Thoracic aorta (tissue), 2 donors: ENCODE measurements around the gene SLC22A23. TPM values are rescaled to one million over a fixed set of nuclear protein-coding genes. Genes with fewer than 3 reads are reported as not detected.

Experiments used
- ATAC-seq: fragments of 150-250 bp; one replicate; pipeline ENCODE4 v1.8.0; 2017; ENCODE audit warnings: low read depth; ENCODE audit not compliant: insufficient number of reproducible peaks, low FRiP score
- DNase-seq: peaks from one replicate; pipeline ENCODE4 v3.0.0-alpha.2; 2020; ENCODE audit warnings: low spot score
- H3K27ac ChIP-seq, 2 donors: fragments of 200-600 bp; sonication (generic); 1 replicate in 1 of 2; 2 replicates in 1 of 2; pipeline ENCODE4 v1.5.1; 2016; ENCODE audit warnings: mild to moderate bottlenecking in 2 of 2, moderate library complexity in 2 of 2
- H3K27me3 ChIP-seq: fragments of 200-600 bp; sonication (generic); replicated peaks from 2 replicates; pipeline ENCODE4 v1.6.0; 2016; ENCODE audit warnings: mild to moderate bottlenecking; ENCODE audit not compliant: insufficient read depth
- H3K36me3 ChIP-seq: fragments of 200-600 bp; sonication (generic); one replicate; pipeline ENCODE4 v1.5.1; 2016
- H3K4me1 ChIP-seq, 2 donors: fragments of 200-600 bp; sonication (generic); 1 replicate in 1 of 2; 2 replicates in 1 of 2; pipeline versions ENCODE4 v1.5.1 to v1.6.0; 2016; ENCODE audit warnings: low read depth in 2 of 2, mild to moderate bottlenecking in 1 of 2; ENCODE audit not compliant: control insufficient read depth in 1 of 2
- H3K4me3 ChIP-seq: fragments of 200-600 bp; sonication (generic); 2 replicates; pipeline ENCODE4 v1.5.1; 2016; ENCODE audit warnings: mild to moderate bottlenecking
- H3K9me3 ChIP-seq: fragments of 200-600 bp; sonication (generic); 2 replicates; pipeline ENCODE4 v1.5.1; 2016
- CTCF ChIP-seq: fragments of 200-600 bp; sonication (generic); IDR thresholded peaks from one replicate; pipeline ENCODE4 v1.5.1; 2019; ENCODE audit warnings: antibody characterized with exemption
- total RNA-seq, 2 donors: library from RNA; depleted of rRNA; stranded (reverse); fragments of >200 nt; gene quantifications; one replicate each; pipeline versions ENCODE4 v1.1.0 to v1.2.3, GENCODE V29; 2016

The SLC22A23 gene
- total RNA-seq, 2 donors from 2014 or later = 5.1 to 9.7 TPM

- no peaks in the 10 kb centered on the region for H3K36me3 ChIP-seq
- TF ChIP-seq CTCF = no peak
- no peaks in the 10 kb centered on the region for H3K27me3 ChIP-seq
- DNase-seq = no peak
- H3K4me1 ChIP-seq = peaks cover 9 to 26% of the 10 kb centered on the region in 2 donors
- H3K27ac ChIP-seq = no peak overlapping the region
- no peak overlapping the region for H3K4me3 ChIP-seq
- no peak for ATAC-seq
- H3K9me3 ChIP-seq = no peaks in the 10 kb centered on the region
Measured at GRCh38 chr6:3285049-3285639, 171.7 kb downstream of the SLC22A23 start.

- Histone ChIP-seq H3K4me3 (no peak overlapping the region), H3K27me3 (no peaks in the 10 kb centered on the region), H3K36me3 (no peaks in the 10 kb centered on the region), H3K27ac (no peak overlapping the region), H3K4me1 (peaks cover 9 to 32% of the 10 kb centered on the region in 2 donors), H3K9me3 (no peaks in the 10 kb centered on the region)
- ATAC-seq = no peak
- no peak for DNase-seq
- TF ChIP-seq CTCF = no peak
Measured at GRCh38 chr6:3284436-3284876, 172.4 kb downstream of the SLC22A23 start.

GRCh38 chr6:3283641-3284435 is 173.0 kb downstream of the SLC22A23 start:
- Histone ChIP-seq H3K4me3 (no peak overlapping the region), H3K36me3 (no peaks in the 10 kb centered on the region), H3K27me3 (no peaks in the 10 kb centered on the region), H3K9me3 (no peaks in the 10 kb centered on the region), H3K4me1 (peaks cover 9 to 32% of the 10 kb centered on the region in 2 donors), H3K27ac (no peak overlapping the region)
- DNase-seq (no peak), ATAC-seq (no peak)
- no peak for TF ChIP-seq CTCF

- Histone ChIP-seq H3K4me1 (peaks cover 9 to 32% of the 10 kb centered on the region in 2 donors), H3K36me3 (no peaks in the 10 kb centered on the region), H3K27ac (peak overlapping the region in 1 of 2 donors; percentile 40), H3K9me3 (no peaks in the 10 kb centered on the region), H3K27me3 (no peaks in the 10 kb centered on the region), H3K4me3 (no peak overlapping the region)
- no peak for TF ChIP-seq CTCF
- DNase-seq (no peak), ATAC-seq (no peak)
Measured at GRCh38 chr6:3283241-3283640, 173.6 kb downstream of the SLC22A23 start.

GRCh38 chr6:3282476-3283236 is 174.2 kb downstream of the SLC22A23 start:
- H3K27me3 ChIP-seq = no peaks in the 10 kb centered on the region
- ATAC-seq = no peak
- H3K27ac ChIP-seq = peak overlapping the region; percentile 40
- H3K9me3 ChIP-seq = no peaks in the 10 kb centered on the region
- no peak for DNase-seq
- no peaks in the 10 kb centered on the region for H3K36me3 ChIP-seq
- no peak for TF ChIP-seq CTCF
- H3K4me1 ChIP-seq = peaks cover 9 to 32% of the 10 kb centered on the region in 2 donors
- peak overlapping the region; percentile 36 for H3K4me3 ChIP-seq
